CD4-positive, alpha-beta memory T cell (primary cell): ENCODE data around the gene NELL1. TPM values are rescaled to one million over a fixed set of nuclear protein-coding genes. Genes with fewer than 3 reads are reported as not detected.

Experiments
- CTCF ChIA-PET: fragments of 350-600 bp; sonication (Branson Sonifier 250); formaldehyde crosslinking; loops from one replicate; lab custom pipeline; 2021; ENCODE audit warnings: inconsistent platforms; ENCODE audit not compliant: partially characterized antibody; lab: Charles Lee
- POLR2A ChIA-PET: fragments of 350-600 bp; sonication (Branson Sonifier 250); formaldehyde crosslinking; loops from one replicate; lab custom pipeline; 2021; ENCODE audit not compliant: partially characterized antibody; lab: Charles Lee
- DNase-seq, 5 donors: peaks; one replicate each; pipeline versions ENCODE4 v3.0.0 to v3.0.0-alpha.2; 2020 to 2022; ENCODE audit warnings: mixed read lengths in 1 of 5
- H3K27ac ChIP-seq: one replicate; pipeline ENCODE4 v1.7.0; 2013; ENCODE audit warnings: low read depth, low read length
- H3K27me3 ChIP-seq: 2 replicates; pipeline ENCODE4 v1.7.0; 2013; ENCODE audit warnings: mild to moderate bottlenecking, low read length, moderate library complexity; ENCODE audit not compliant: insufficient read depth
- H3K36me3 ChIP-seq: 2 replicates; pipeline ENCODE4 v1.7.0; 2013; ENCODE audit warnings: mild to moderate bottlenecking, low read length, moderate library complexity; ENCODE audit not compliant: insufficient read depth
- H3K4me1 ChIP-seq: 2 replicates; pipeline ENCODE4 v1.7.0; 2013; ENCODE audit warnings: mild to moderate bottlenecking, low read length, moderate library complexity; ENCODE audit not compliant: insufficient read depth
- H3K4me3 ChIP-seq, 2 donors: one replicate each; pipeline ENCODE4 v1.7.0; 2013; ENCODE audit warnings: low read length in 2 of 2, mild to moderate bottlenecking in 1 of 2
- H3K9me3 ChIP-seq, 2 donors: one replicate each; pipeline ENCODE4 v1.7.0; 2013; ENCODE audit warnings: low read length in 2 of 2, control low read depth in 1 of 2; ENCODE audit not compliant: control insufficient read depth in 1 of 2
- H3K27ac Mint-ChIP-seq, 7 donors: one replicate each; pipeline ENCODE4 v1.8.0; 2020 to 2021; ENCODE audit warnings: mixed read lengths in 7 of 7, mild to moderate bottlenecking in 6 of 7, inconsistent platforms in 3 of 7, moderate library complexity in 3 of 7
- H3K27me3 Mint-ChIP-seq, 2 donors: one replicate each; pipeline ENCODE4 v1.8.0; 2020 to 2021; ENCODE audit warnings: mixed read lengths in 2 of 2
- H3K36me3 Mint-ChIP-seq, 2 donors: one replicate each; pipeline ENCODE4 v1.8.0; 2020 to 2021; ENCODE audit warnings: mixed read lengths in 2 of 2, inconsistent platforms in 1 of 2, mild to moderate bottlenecking in 1 of 2
- H3K4me1 Mint-ChIP-seq, 4 donors: one replicate each; pipeline ENCODE4 v1.8.0; 2020 to 2021; ENCODE audit warnings: mixed read lengths in 4 of 4, mild to moderate bottlenecking in 1 of 4
- H3K4me3 Mint-ChIP-seq, 8 donors: one replicate each; pipeline ENCODE4 v1.8.0; 2020 to 2021; ENCODE audit warnings: mixed read lengths in 8 of 8, mild to moderate bottlenecking in 7 of 8, moderate library complexity in 6 of 8, inconsistent platforms in 3 of 8
- H3K9me3 Mint-ChIP-seq, 8 donors: one replicate each; pipeline ENCODE4 v1.8.0; 2020 to 2021; ENCODE audit warnings: mixed read lengths in 8 of 8, mild to moderate bottlenecking in 5 of 8, inconsistent platforms in 3 of 8, moderate library complexity in 1 of 8
- intact Hi-C: fragments of 100-400 bp; cut with micrococcal nuclease; formaldehyde crosslinking; loops from one replicate; pipeline ENCODE4 v1.15.1; 2023
- polyA plus RNA-seq, 2 donors: library from polyadenylated mRNA; unstranded; fragments of 300-500 nt; fragmentation: Illumina TruSeq; gene quantifications; one replicate each; pipeline ENCODE4 v1.2.3, GENCODE V29; 2021
- total RNA-seq, 2 experiments: library from RNA; stranded (reverse); gene quantifications; one replicate each; pipeline ENCODE4 v1.2.3, GENCODE V29; 2021

NELL1 gene
- total and polyA plus RNA-seq, 4 experiments from 2014 or later: not detected

DNA sequence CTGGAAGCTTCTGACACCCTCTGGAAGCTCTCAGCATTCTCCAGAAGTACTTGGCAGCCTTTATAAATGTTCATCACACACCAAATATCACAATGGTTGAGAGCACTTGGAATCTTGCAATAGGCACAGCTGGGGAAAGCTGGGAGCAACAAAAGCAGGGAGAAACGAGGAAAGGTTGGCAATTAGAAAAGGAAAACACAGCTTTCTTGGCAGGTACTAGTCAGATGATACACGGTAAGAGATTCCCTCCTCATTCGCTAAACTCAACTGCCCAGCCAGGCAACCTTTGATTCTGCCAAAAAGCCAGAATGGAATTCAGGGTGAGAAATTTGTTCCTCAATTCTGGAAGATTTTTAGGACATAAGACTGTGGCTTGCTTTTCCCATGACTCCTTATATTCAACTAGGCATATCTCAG, 946.6 kb downstream of the NELL1 start:
- CTCF ChIA-PET: no interaction called here
- H3K9me3 Mint-ChIP-seq: peaks cover 0 to 8% (median 4%) of the 10 kb centered on the region in 8 donors
- intact Hi-C loops: no loop called here
- H3K27ac Mint-ChIP-seq: no peak overlapping the region
- no peak overlapping the region for H3K4me3 Mint-ChIP-seq
- Histone ChIP-seq H3K27me3 (no peaks in the 10 kb centered on the region), H3K4me3 (no peak overlapping the region), H3K27ac (no peak overlapping the region), H3K36me3 (no peaks in the 10 kb centered on the region), H3K9me3 (peaks cover 0 to 10% of the 10 kb centered on the region in 2 donors), H3K4me1 (no peaks in the 10 kb centered on the region)
- H3K36me3 Mint-ChIP-seq: no peaks in the 10 kb centered on the region
- H3K27me3 Mint-ChIP-seq: no peaks in the 10 kb centered on the region
- DNase-seq: no peak
- POLR2A ChIA-PET: no interaction called here
- H3K4me1 Mint-ChIP-seq: no peaks in the 10 kb centered on the region

GRCh38 chr11:21622566-21622965, 953.2 kb downstream of the NELL1 start:
- CTCF ChIA-PET: no interaction called here
- Mint-ChIP-seq H3K27me3 (no peaks in the 10 kb centered on the region), H3K36me3 (peaks cover 0 to 1% of the 10 kb centered on the region in 2 donors), H3K4me1 (no peaks in the 10 kb centered on the region), H3K4me3 (no peak overlapping the region), H3K27ac (no peak overlapping the region), H3K9me3 (peaks cover 2 to 19% (median 9%) of the 10 kb centered on the region in 8 donors)
- no peaks in the 10 kb centered on the region for H3K36me3 ChIP-seq
- DNase-seq: no peak
- peaks cover 0 to 6% of the 10 kb centered on the region in 2 donors for H3K9me3 ChIP-seq
- H3K4me3 ChIP-seq: no peak overlapping the region
- POLR2A ChIA-PET: no interaction called here
- no peaks in the 10 kb centered on the region for H3K4me1 ChIP-seq
- no peaks in the 10 kb centered on the region for H3K27me3 ChIP-seq
- H3K27ac ChIP-seq: no peak overlapping the region
- intact Hi-C loops: no loop called here

GRCh38 chr11:21622995-21623394, 953.6 kb downstream of the NELL1 start:
- no peaks in the 10 kb centered on the region for H3K4me1 ChIP-seq
- no peak overlapping the region for H3K27ac ChIP-seq
- no peak overlapping the region for H3K4me3 ChIP-seq
- no peaks in the 10 kb centered on the region for H3K4me1 Mint-ChIP-seq
- no peaks in the 10 kb centered on the region for H3K27me3 Mint-ChIP-seq
- DNase-seq: no peak
- H3K9me3 Mint-ChIP-seq: peaks cover 2 to 24% (median 10%) of the 10 kb centered on the region in 8 donors
- CTCF ChIA-PET: no interaction called here
- H3K4me3 Mint-ChIP-seq: no peak overlapping the region
- intact Hi-C loops: no loop called here
- H3K27ac Mint-ChIP-seq: no peak overlapping the region
- H3K27me3 ChIP-seq: no peaks in the 10 kb centered on the region
- peaks cover 0 to 3% of the 10 kb centered on the region in 2 donors for H3K36me3 Mint-ChIP-seq
- peaks cover 0 to 6% of the 10 kb centered on the region in 2 donors for H3K9me3 ChIP-seq
- no peaks in the 10 kb centered on the region for H3K36me3 ChIP-seq
- POLR2A ChIA-PET: no interaction called here

Other genes with a start within 250 kb of the NELL1 start
- not detected for gene SLC6A5, start 70.0 kb upstream of the NELL1 start, total RNA-seq
- not detected for gene SLC6A5, start 70.0 kb upstream of the NELL1 start, polyA plus RNA-seq